Measurements from ENCODE around the gene MAPK11.

The MAPK11 gene

GRCh38 chr22:50314081-50314454 lies 43.9 kb upstream of the MAPK11 start:
- no peak for DNase-seq
- peaks cover 32% of the 10 kb centered on the region for H3K4me1 Mint-ChIP-seq
- no peak for TF ChIP-seq CTCF (IDR thresholded peaks at IDR 0.05)
- peaks cover 6% of the 10 kb centered on the region for H3K27me3 Mint-ChIP-seq (ENCODE audit: low read depth, poor library complexity)
- H3K27ac Mint-ChIP-seq = no peak overlapping the region
- no peak overlapping the region for H3K4me3 Mint-ChIP-seq
- H3K36me3 Mint-ChIP-seq (ENCODE audit: low read depth) = no peaks in the 10 kb centered on the region
- H3K9me3 Mint-ChIP-seq = no peaks in the 10 kb centered on the region

GRCh38 chr22:50313600-50313999 lies 43.4 kb upstream of the MAPK11 start:
- Mint-ChIP-seq H3K36me3 (ENCODE audit: low read depth) (no peaks in the 10 kb centered on the region), H3K27ac (no peak overlapping the region), H3K9me3 (no peaks in the 10 kb centered on the region), H3K4me3 (no peak overlapping the region), H3K27me3 (ENCODE audit: low read depth, poor library complexity) (peaks cover 6% of the 10 kb centered on the region), H3K4me1 (peaks cover 33% of the 10 kb centered on the region)
- DNase-seq = no peak
- no peak for TF ChIP-seq CTCF (IDR thresholded peaks at IDR 0.05)

- H3K4me1 Mint-ChIP-seq = peaks cover 36% of the 10 kb centered on the region
- H3K27me3 Mint-ChIP-seq (ENCODE audit: low read depth, poor library complexity) = peaks cover 6% of the 10 kb centered on the region
- DNase-seq = no peak
- no peaks in the 10 kb centered on the region for H3K9me3 Mint-ChIP-seq
- no peaks in the 10 kb centered on the region for H3K36me3 Mint-ChIP-seq (ENCODE audit: low read depth)
- no peak overlapping the region for H3K27ac Mint-ChIP-seq
- H3K4me3 Mint-ChIP-seq = no peak overlapping the region
- no peak for TF ChIP-seq CTCF (IDR thresholded peaks at IDR 0.05)
Observed at GRCh38 chr22:50313021-50313420, 42.8 kb upstream of the MAPK11 start.

GRCh38 chr22:50312371-50312770 lies 42.2 kb upstream of the MAPK11 start:
- Mint-ChIP-seq H3K27ac (no peak overlapping the region), H3K27me3 (ENCODE audit: low read depth, poor library complexity) (peaks cover 6% of the 10 kb centered on the region), H3K9me3 (no peaks in the 10 kb centered on the region), H3K4me1 (peaks cover 36% of the 10 kb centered on the region), H3K4me3 (no peak overlapping the region), H3K36me3 (ENCODE audit: low read depth) (no peaks in the 10 kb centered on the region)
- DNase-seq = no peak
- TF ChIP-seq CTCF (IDR thresholded peaks at IDR 0.05) = no peak

- Mint-ChIP-seq H3K27ac (no peak overlapping the region), H3K27me3 (ENCODE audit: low read depth, poor library complexity) (peaks cover 6% of the 10 kb centered on the region), H3K4me3 (no peak overlapping the region), H3K36me3 (ENCODE audit: low read depth) (no peaks in the 10 kb centered on the region), H3K9me3 (no peaks in the 10 kb centered on the region), H3K4me1 (peaks cover 36% of the 10 kb centered on the region)
- DNase-seq = no peak
- TF ChIP-seq CTCF (IDR thresholded peaks at IDR 0.05) = no peak
Observed at GRCh38 chr22:50311606-50312351, 41.6 kb upstream of the MAPK11 start.

GRCh38 chr22:50310949-50311444 lies 40.8 kb upstream of the MAPK11 start:
- no peak overlapping the region for H3K27ac Mint-ChIP-seq
- H3K4me3 Mint-ChIP-seq = no peak overlapping the region
- no peak for DNase-seq
- peaks cover 40% of the 10 kb centered on the region for H3K4me1 Mint-ChIP-seq
- no peaks in the 10 kb centered on the region for H3K36me3 Mint-ChIP-seq (ENCODE audit: low read depth)
- H3K9me3 Mint-ChIP-seq = no peaks in the 10 kb centered on the region
- H3K27me3 Mint-ChIP-seq (ENCODE audit: low read depth, poor library complexity) = peaks cover 6% of the 10 kb centered on the region
- TF ChIP-seq CTCF (IDR thresholded peaks at IDR 0.05) = no peak

Data from nephron progenitor cell (in vitro differentiated cells).